T47D (cell line): ENCODE results near the gene CDC14B.

Experiments
- DNase-seq, 2 experiments: peaks; one replicate each; pipeline versions ENCODE4 v3.0.0 to v3.0.0-alpha.2; 2011 to 2012; ENCODE audit warnings: low read depth in 1 of 2, low spot score in 1 of 2
- JUND ChIP-seq: IDR thresholded peaks from 2 replicates; pipeline ENCODE4 v1.6.1; 2012; ENCODE audit warnings: low read depth
- in situ Hi-C: cut with HindIII; loops from 2 replicates; pipeline ENCODE4 v1.10.0; 2016; ENCODE audit warnings: low sequenced_read_pairs, low pct_unique_long_range_greater_than_20kb

CDC14B gene

GRCh38 chr9:96540106-96540505 is 79.5 kb downstream of the CDC14B start:
- in situ Hi-C loops, result no loop called here
- no peak for DNase-seq
- no peak for TF ChIP-seq JUND

- in situ Hi-C loops, result no loop called here
- no peak for TF ChIP-seq JUND
Measured at GRCh38 chr9:96532173-96532572, 87.5 kb downstream of the CDC14B start.

GRCh38 chr9:96524764-96525163 is 94.9 kb downstream of the CDC14B start:
- no peak for TF ChIP-seq JUND
- in situ Hi-C loops, result no loop called here
- DNase-seq, result no peak

More at GRCh38 chr9:96532173-96532572, 87.5 kb downstream of the CDC14B start:
- no peak for DNase-seq

- no peak for TF ChIP-seq JUND
- in situ Hi-C loops, result no loop called here
- peak in 1 of 2 experiments; percentile 8 for DNase-seq
Measured at GRCh38 chr9:96524045-96524444, 95.6 kb downstream of the CDC14B start.

GRCh38 chr9:96523374-96523773 is 96.3 kb downstream of the CDC14B start:
- in situ Hi-C loops, result no loop called here
- no peak for TF ChIP-seq JUND
- no peak for DNase-seq

GRCh38 chr9:96522366-96522765 is 97.3 kb downstream of the CDC14B start:
- no peak for TF ChIP-seq JUND
- in situ Hi-C loops, result no loop called here
- no peak for DNase-seq

GRCh38 chr9:96519787-96520186 is 99.9 kb downstream of the CDC14B start:
- in situ Hi-C loops, result no loop called here
- no peak for TF ChIP-seq JUND
- no peak for DNase-seq

GRCh38 chr9:96519095-96519494 is 100.5 kb downstream of the CDC14B start:
- in situ Hi-C loops, result no loop called here
- DNase-seq, result no peak
- TF ChIP-seq JUND, result no peak

GRCh38 chr9:96515621-96516470 is 103.8 kb downstream of the CDC14B start:
- no peak for TF ChIP-seq JUND
- in situ Hi-C loops, result no loop called here
- DNase-seq, result no peak

GRCh38 chr9:96514800-96515158 is 104.9 kb downstream of the CDC14B start:
- TF ChIP-seq JUND, result no peak
- in situ Hi-C loops, result no loop called here
- no peak for DNase-seq

- TF ChIP-seq JUND, result no peak
- in situ Hi-C loops, result no loop called here
- no peak for DNase-seq
Measured at GRCh38 chr9:96514108-96514799, 105.4 kb downstream of the CDC14B start.

- DNase-seq, result no peak
- in situ Hi-C loops, result no loop called here
- TF ChIP-seq JUND, result no peak
Measured at GRCh38 chr9:96513622-96514021, 106.0 kb downstream of the CDC14B start.

- no peak for TF ChIP-seq JUND
- in situ Hi-C loops, result no loop called here
- no peak for DNase-seq
Measured at GRCh38 chr9:96512240-96512639, 107.4 kb downstream of the CDC14B start.
